K562 (cell line): ENCODE data around the gene PPP1R16B. TPM values are rescaled to one million over a fixed set of nuclear protein-coding genes. Genes with fewer than 3 reads are reported as not detected.

Source experiments
- FOSL1 ChIP-seq: fragments of 200-800 bp; sonication (Bioruptor generic); conservative IDR thresholded peaks from 2 replicates; pipeline ENCODE4 v1.6.1; 2016; ENCODE audit warnings: missing genetic modification characterization, missing compliant biosample characterization
- FOXK1 ChIP-seq: sonication (generic); formaldehyde crosslinking; IDR thresholded peaks from 2 replicates; pipeline ENCODE4 v1.8.0; 2022; ENCODE audit warnings: missing genetic modification reagents, mild to moderate bottlenecking, borderline replicate concordance
- MAZ ChIP-seq, 2 experiments: fragments of 450-650 bp in 1 of 2; sonication (generic) in 1 of 2; formaldehyde crosslinking; IDR thresholded peaks in 1 of 2; conservative IDR thresholded peaks in 1 of 2; 2 replicates each; pipeline versions ENCODE4 v1.4.0 to v1.5.0; 2020; ENCODE audit warnings: mild to moderate bottlenecking in 1 of 2, missing genetic modification reagents in 1 of 2
- NR2C1 ChIP-seq, 2 experiments: fragments of 450-650 bp; IDR thresholded peaks; 2 replicates each; pipeline ENCODE4 v1.6.1; 2017; ENCODE audit warnings: mild to moderate bottlenecking in 2 of 2, antibody characterized with exemption in 1 of 2, inconsistent platforms in 1 of 2, missing compliant biosample characterization in 1 of 2, missing genetic modification characterization in 1 of 2
- NRF1 ChIP-seq, 2 experiments: fragments of 450-650 bp; IDR thresholded peaks in 1 of 2; conservative IDR thresholded peaks in 1 of 2; 2 replicates each; pipeline ENCODE4 v1.6.1; 2014; ENCODE audit warnings: mild to moderate bottlenecking in 2 of 2
- RB1 ChIP-seq: fragments of 450-650 bp; IDR thresholded peaks from 2 replicates; pipeline ENCODE4 v1.6.1; 2017; ENCODE audit warnings: low read depth, mild to moderate bottlenecking
- SUPT5H ChIP-seq: fragments of 450-650 bp; IDR thresholded peaks from 2 replicates; pipeline ENCODE4 v1.6.1; 2016
- TAF1 ChIP-seq: IDR thresholded peaks from 2 replicates; pipeline ENCODE4 v1.6.1; 2011; ENCODE audit warnings: mild to moderate bottlenecking, low read length, moderate library complexity; ENCODE audit not compliant: insufficient read depth, control insufficient read depth, severe bottlenecking; ENCODE audit errors: extremely low read depth
- TBP ChIP-seq: optimal IDR thresholded peaks from 2 replicates; pipeline ENCODE3; 2011; ENCODE audit warnings: low read depth, low read length, improper control_type of control experiment
- TCF3 ChIP-seq: sonication (generic); formaldehyde crosslinking; IDR thresholded peaks from 2 replicates; pipeline ENCODE4 v1.4.0; 2020; ENCODE audit warnings: mild to moderate bottlenecking, missing genetic modification reagents
- UBTF ChIP-seq, 2 experiments: IDR thresholded peaks; 2 replicates each; pipeline ENCODE4 v1.6.1; 2012; ENCODE audit warnings: improper control_type of control experiment in 2 of 2, low read depth in 2 of 2, low read length in 2 of 2, borderline replicate concordance in 1 of 2
- ZBTB11 ChIP-seq, 3 experiments: fragments of 200-800 bp in 1 of 3; fragments of 250-450 bp in 1 of 3; fragments of 450-650 bp in 1 of 3; sonication (Bioruptor Pico) in 1 of 3; sonication (Bioruptor generic) in 1 of 3; formaldehyde crosslinking in 1 of 3; IDR thresholded peaks; 2 replicates each; pipeline versions ENCODE4 v1.6.1 to v1.8.0; 2016 to 2022; ENCODE audit warnings: mild to moderate bottlenecking in 2 of 3, missing genetic modification characterization in 2 of 3, missing compliant biosample characterization in 1 of 3, moderate library complexity in 1 of 3
- ZFX ChIP-seq: sonication (generic); formaldehyde crosslinking; IDR thresholded peaks from 2 replicates; pipeline ENCODE4 v1.8.0; 2022; ENCODE audit warnings: mild to moderate bottlenecking, missing genetic modification reagents, moderate library complexity
- polyA plus RNA-seq, 8 experiments: library from polyadenylated mRNA; depleted of rRNA in 4 of 8; stranded (reverse) in 5 of 8; unstranded in 3 of 8; fragments of >200 nt; fragmentation: Nextera tagmentation in 2 of 8; fragmentation: Illumina TruSeq in 1 of 8; extraction: Ambion mirVana in 2 of 8; extraction: Trizol in 1 of 8; gene quantifications; 2 replicates each; pipeline versions ENCODE4 v1.2.1 to v1.2.3, GENCODE V29; 2011 to 2014; ENCODE audit warnings: inconsistent platforms in 1 of 8, missing spikeins in 1 of 8
- total RNA-seq, 7 experiments: library from RNA; depleted of rRNA in 6 of 7; stranded (reverse); fragments of >200 nt in 6 of 7; fragmentation: Illumina TruSeq in 2 of 7; extraction: Trizol in 2 of 7; gene quantifications; 2 replicates each; pipeline versions ENCODE4 v1.2.1 to v1.2.3, GENCODE V29; 2011 to 2021; ENCODE audit warnings: low replicate concordance in 1 of 7

Gene PPP1R16B
- total and polyA plus RNA-seq, 9 of the 15 experiments (the other 6 are each of a cell fraction or from before 2014, with no cell fraction given), result 1.5 to 11.5 (median 6.8) TPM

- 0 out of 2 replicates have a peak, but pooled peaks have one; percentile 9 for TF ChIP-seq FOSL1
- TF ChIP-seq ZFX, result peak; percentile 49; the same call in 1 of the 2 replicates
- TF ChIP-seq TAF1, result peak; percentile 59
- peak; percentile 16; the same call in 1 of the 2 replicates for TF ChIP-seq RB1
- TF ChIP-seq SUPT5H, result peak; percentile 61; the same call in 1 of the 2 replicates
- 0 out of 2 replicates have a peak, but pooled peaks have one; percentile 2 for TF ChIP-seq TCF3 (CRISPR knock-in tag)
- TF ChIP-seq ZBTB11 (CRISPR knock-in tag; IDR thresholded peaks at IDR 0.05), result peak in 1 of 3 experiments; percentile 22; a peak in 1 of 6 replicates
- peak in 1 of 2 experiments; percentile 43; a peak in 1 of 4 replicates for TF ChIP-seq UBTF (IDR thresholded peaks at IDR 0.05; ENCODE audit: borderline replicate concordance in 1 of 2, low read depth in 2 of 2, low read length in 2 of 2)
- TF ChIP-seq NR2C1 (IDR thresholded peaks at IDR 0.05), result no peak
- no peak for TF ChIP-seq NR2C1 (tag; IDR thresholded peaks at IDR 0.05)
- peak; percentile 19 for TF ChIP-seq TBP
- peak in 1 of 2 experiments; percentile 13; a peak in 1 of 4 replicates for TF ChIP-seq MAZ (CRISPR knock-in tag; conservative IDR thresholded peaks at IDR 0.05 in 1 of 2, IDR thresholded peaks at IDR 0.05 in 1 of 2)
- no peak for TF ChIP-seq FOXK1 (CRISPR knock-in tag)
- TF ChIP-seq NRF1 (conservative IDR thresholded peaks at IDR 0.05 in 1 of 2, IDR thresholded peaks at IDR 0.05 in 1 of 2), result 0 out of 4 replicates have a peak, but pooled peaks of 1 of the 2 experiments have one; percentile 12
Observed at GRCh38 chr20:38805502-38805957, at the start of gene PPP1R16B (continued).
